HG02852 (cell line): ENCODE data around the gene KCNJ5.
A peak's percentile ranks its signal among the peaks of the same experiment; 100 is the strongest.

Experiments
- ATAC-seq: cut with Tn5 transposase; IDR thresholded peaks from one replicate; pipeline ENCODE4 v1.9.1; 2021; ENCODE audit warnings: mild to moderate bottlenecking, moderate library complexity; ENCODE audit not compliant: unreplicated experiment

KCNJ5 gene

DNA sequence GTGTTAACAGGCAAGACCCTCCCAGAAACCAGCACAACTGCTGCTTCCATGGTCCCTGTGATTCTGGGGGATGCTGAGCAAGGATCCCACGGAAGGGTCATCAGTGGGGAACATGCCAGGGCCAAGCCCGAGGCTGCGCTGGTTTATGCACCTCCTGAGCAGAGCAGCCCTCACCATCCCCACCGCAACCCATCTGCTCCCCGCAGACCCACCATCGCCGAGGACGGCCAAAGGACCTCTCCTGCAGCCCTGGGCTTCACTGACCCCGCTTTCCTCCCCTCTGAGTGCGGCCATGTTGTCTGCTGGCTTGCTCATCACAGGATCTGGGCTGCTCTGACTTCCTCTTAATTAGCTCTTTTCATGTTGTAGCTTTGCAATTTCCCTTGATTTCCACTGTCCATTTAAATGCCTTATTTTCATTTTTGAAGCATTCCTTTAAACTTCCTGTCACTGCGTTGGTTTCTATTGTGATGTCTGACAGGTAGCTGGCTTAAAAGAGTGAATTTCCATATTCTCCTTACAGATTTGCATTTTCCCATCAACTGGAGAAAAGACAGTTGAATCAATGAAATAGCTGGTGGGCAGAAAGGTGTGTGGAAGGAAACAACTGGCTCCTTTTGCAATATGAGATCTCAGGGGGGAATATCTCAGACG lies 36.7 kb downstream of the KCNJ5 start:
- no peak for ATAC-seq

- peak; percentile 93 for ATAC-seq
Observed at GRCh38 chr11:128928400-128928799, 37.2 kb downstream of the KCNJ5 start.

DNA sequence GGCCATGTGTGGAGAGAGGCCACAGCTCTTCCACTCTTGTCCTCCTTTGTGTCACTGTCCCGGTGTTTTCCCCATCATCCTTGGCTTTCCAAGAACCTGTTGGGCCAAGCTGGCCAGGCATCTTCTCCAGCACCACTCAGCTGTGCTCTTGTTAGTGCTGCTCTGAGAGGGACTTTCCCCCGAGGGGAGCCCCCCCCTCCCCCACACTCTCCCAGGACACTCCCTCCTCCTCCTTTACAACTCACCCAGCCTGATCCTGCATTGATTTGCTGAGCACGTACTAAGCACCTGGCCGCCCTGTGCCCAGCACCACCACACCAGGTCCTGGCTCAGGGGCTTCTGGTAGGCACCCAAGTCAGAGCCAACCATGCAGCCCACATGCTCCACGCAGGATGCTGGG lies 38.3 kb downstream of the KCNJ5 start:
- no peak for ATAC-seq

DNA sequence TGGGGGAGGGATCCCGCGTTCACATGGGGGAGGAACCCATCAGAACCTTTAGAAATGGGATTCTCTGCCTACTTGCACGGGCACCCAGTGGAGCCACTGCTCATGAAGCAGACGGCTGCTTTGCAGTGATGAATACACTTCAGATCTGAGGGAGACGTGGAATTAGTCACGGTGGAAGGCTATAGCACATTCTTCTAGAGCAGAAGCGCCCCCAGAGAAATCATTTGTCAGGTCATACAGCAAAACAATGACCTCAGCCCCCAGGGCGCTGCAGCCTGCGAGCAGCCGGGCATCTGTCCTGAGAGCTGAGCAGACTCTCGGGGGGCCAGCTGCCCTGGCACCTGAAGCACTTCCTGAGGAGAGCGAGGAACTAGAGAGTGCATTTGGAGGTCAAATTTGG lies 38.8 kb downstream of the KCNJ5 start:
- no peak for ATAC-seq

- no peak for ATAC-seq
Observed at GRCh38 chr11:128931066-128931465, 39.9 kb downstream of the KCNJ5 start.

- ATAC-seq, result no peak
Observed at GRCh38 chr11:128931668-128932067, 40.5 kb downstream of the KCNJ5 start.

- no peak for ATAC-seq
Observed at GRCh38 chr11:128933481-128934178, 42.5 kb downstream of the KCNJ5 start.

DNA sequence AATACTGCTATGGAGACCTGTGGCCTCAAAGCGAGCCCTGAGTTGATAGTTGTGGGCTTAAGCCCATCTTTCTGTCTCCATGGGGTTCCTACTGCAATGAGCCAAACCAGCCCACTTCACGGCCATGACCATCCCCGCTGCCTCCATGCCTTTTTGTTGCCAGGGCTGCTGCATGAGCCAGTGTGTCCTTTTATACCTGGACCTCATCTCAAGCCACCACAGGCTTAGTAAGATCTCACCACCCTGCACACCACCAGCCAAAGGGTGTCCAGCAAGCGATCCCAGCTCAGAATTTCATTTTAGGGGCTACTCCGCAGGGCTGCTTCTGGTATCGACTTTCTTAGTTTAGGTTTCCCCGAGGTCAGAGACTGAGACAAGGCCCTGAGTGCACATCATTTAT lies 43.2 kb downstream of the KCNJ5 start:
- ATAC-seq, result no peak

DNA sequence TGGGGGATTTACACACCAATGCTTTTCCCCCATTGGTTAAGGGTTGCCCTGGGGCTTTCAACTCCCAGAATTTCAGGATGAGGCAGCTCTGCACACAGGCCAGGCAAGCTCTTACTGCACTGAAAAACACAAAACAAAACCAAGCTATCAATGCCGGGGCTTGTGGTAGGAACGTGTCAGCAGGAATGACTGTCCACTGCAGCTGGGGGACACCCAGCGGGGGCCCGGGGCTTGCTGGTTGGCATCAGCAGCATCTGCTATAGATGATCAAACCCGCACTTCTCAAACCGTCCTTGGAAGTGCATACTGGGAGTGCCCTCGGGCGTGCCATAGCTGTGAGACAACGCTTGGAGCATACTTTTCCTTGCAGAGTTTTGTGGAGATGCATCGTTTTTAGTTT lies 43.8 kb downstream of the KCNJ5 start:
- no peak for ATAC-seq

GRCh38 chr11:128936606-128937251 lies 45.6 kb downstream of the KCNJ5 start:
- ATAC-seq, result no peak

GRCh38 chr11:128937480-128937879 lies 46.3 kb downstream of the KCNJ5 start:
- ATAC-seq, result no peak

DNA sequence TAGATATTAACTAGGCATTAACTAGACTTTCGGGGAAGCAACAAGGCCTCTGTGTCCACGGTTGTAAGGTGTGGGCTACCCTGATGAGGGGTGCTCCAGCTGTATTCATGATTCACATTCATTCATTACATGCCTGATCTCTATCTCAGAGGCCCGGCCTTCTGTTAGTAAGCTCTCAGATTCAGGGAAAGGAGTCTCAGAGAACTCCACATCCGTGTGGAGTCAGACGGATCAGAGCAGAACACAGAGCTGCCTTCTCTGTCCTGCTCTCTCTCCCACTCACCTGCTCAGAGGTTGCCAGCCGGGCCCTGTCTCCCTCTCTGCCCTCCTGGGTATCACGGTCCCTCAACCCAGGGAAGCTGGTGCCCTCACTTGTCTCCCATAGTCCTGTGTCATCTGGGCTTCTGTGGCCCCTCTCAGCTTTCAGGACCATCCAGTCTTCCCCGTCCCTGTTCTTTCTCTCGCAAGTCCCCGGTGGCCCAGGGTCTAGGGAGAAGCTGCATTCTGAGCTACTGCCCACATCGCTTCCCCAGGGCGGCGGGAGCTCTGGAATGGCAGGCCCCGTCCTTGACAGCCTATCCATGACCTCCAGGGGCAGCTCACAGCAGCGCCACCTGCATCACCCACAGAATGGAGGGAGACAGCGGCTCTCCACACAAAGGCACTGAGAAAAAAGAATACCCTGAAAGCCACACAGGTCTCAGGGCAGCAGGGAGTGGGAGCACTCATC lies 47.2 kb downstream of the KCNJ5 start:
- no peak for ATAC-seq

GRCh38 chr11:128939591-128939990 lies 48.4 kb downstream of the KCNJ5 start:
- no peak for ATAC-seq

- no peak for ATAC-seq
Observed at GRCh38 chr11:128940156-128940555, 49.0 kb downstream of the KCNJ5 start.

DNA sequence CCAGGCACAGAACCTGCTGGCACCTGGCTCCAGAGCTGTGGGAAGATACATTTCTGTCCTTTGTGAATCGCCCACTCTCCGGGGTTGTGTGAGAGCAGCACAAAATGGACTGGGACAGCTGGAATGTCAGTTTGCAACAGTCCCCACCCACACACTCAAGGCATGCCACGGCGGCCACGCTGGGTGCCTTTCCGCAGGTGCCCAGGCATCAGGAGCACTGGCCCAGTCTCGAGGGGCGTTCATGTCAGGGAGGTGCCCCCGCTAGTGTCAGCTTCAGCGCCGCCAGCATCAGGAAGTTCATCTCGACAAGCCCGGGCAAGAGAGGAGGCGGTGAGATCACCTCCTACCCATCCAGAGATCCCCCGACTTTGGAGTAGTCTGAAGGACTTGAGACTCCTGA lies 49.4 kb downstream of the KCNJ5 start:
- ATAC-seq, result no peak

GRCh38 chr11:128941110-128941509 lies 50.0 kb downstream of the KCNJ5 start:
- no peak for ATAC-seq

- no peak for ATAC-seq
Observed at GRCh38 chr11:128941573-128942271, 50.6 kb downstream of the KCNJ5 start.

- ATAC-seq, result no peak
Observed at GRCh38 chr11:128942272-128942612, 51.1 kb downstream of the KCNJ5 start.

DNA sequence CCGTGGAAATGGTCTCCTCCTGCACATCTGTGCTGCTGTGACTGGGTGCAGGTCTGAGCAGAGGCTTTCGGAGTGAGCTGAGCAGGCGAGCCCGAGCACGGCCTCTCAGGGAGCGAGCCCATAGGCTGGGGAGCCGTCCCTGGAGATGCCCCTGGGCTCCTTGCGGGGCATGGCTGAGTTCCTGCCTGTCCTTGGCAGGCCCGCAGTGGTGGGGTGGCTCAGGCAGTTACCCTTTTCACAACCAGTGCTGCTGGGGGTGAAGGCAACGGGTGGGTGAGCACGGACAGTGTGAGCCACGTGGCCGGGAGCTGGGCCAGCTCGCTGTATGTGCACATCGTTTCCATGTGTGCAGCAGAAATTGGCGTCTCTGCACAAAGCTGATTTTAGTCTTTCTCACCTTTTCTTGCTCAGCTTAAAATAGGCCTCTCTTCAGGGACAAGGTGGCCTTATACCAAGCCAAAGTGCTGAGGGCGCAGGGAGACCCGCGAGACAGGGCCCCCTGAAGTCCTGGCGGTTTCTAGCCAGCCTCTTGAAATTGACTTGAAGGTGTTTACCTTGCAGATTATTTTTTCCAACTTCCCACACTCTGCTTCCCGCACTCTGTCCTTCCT lies 51.8 kb downstream of the KCNJ5 start, which contains the start of gene TP53AIP1:
Gene TP53AIP1 (minus strand): TSS at position 55 of the 611 bp plus-strand sequence. CDS start 5,053 bp downstream, outside the sequence.
- ATAC-seq, result no peak

- ATAC-seq, result no peak
Observed at GRCh38 chr11:128943428-128943976, 52.3 kb downstream of the KCNJ5 start.
